Astrocyte (in vitro differentiated cells and primary cell): ENCODE measurements around the gene TMEM30A.

Experiments used
- CTCF ChIP-seq: IDR thresholded peaks from 2 replicates; pipeline ENCODE4 v1.5.1; 2011; ENCODE audit warnings: low read depth, mild to moderate bottlenecking, inconsistent platforms, low read length, moderate library complexity; ENCODE audit not compliant: insufficient read depth
- EZH2 ChIP-seq: IDR thresholded peaks from 2 replicates; pipeline ENCODE4 v1.6.1; 2012; ENCODE audit warnings: mild to moderate bottlenecking, low read length, inconsistent platforms; ENCODE audit not compliant: insufficient read depth

GRCh38 chr6:75285283-75285639 lies 669 bp upstream of the TMEM30A start:
- TF ChIP-seq EZH2 (no peak), CTCF (no peak)
